SHP77 treated with DMSO at 0.1 percent for 48 hours (cell line): ENCODE measurements around the gene TPX2.

Experiments used
- DNase-seq: peaks from one replicate; lab custom pipeline; 2025; lab: John Stamatoyannopoulos, UW

The TPX2 gene

GRCh38 chr20:31849306-31849930, 110.3 kb downstream of the TPX2 start:
- DNase-seq: no peak
